Gastroesophageal sphincter (tissue), 3 donors: Measurements from ENCODE around the gene YJU2.

ENCODE experiments used
- POLR2A ChIP-seq, 2 donors: fragments of 450-650 bp; IDR thresholded peaks; one replicate each; pipeline ENCODE4 v1.6.1; 2017; ENCODE audit warnings: antibody characterized with exemption in 2 of 2, mild to moderate bottlenecking in 2 of 2, moderate library complexity in 1 of 2
- TF ChIP-seq, protein P1 (sequence below), 4 experiments: fragments of 200-600 bp in 2 of 4; fragments of 450-650 bp in 2 of 4; sonication (generic) in 1 of 4; IDR thresholded peaks; one replicate each; pipeline ENCODE4 v1.5.1; 2017 to 2019; ENCODE audit warnings: antibody characterized with exemption in 4 of 4, mild to moderate bottlenecking in 2 of 4, moderate library complexity in 2 of 4

DNA sequence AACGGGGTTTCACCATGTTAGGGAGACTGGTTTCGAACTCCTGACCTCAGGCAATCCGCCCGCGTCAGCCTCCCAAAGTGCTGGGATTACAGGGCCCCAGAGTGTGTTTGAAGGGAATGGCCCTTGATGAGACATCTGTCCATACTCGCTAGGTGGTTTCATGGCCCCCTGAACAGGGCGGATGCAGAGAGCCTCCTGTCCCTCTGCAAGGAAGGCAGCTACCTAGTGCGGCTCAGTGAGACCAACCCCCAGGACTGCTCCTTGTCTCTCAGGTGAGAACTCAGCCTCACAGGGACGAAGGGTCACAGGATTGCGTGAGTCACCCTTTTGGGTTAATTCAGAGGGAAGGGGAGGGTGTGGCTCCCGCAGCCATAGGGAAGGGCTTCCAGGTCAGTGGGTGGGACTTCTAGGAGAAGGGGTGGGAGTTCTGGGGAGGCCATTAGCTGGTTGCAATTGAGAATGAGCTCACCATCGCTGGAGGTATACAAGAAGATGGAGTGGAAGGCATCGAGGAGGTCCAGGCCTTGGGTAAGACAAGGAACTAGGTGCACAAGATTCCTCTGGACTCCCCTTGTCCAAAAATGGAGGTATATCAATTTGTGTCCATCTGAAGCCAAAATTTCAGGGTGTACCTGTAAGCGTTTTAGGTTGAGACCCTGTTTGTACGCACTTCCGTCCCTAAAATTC is 41.4 kb downstream of the YJU2 start:
- TF ChIP-seq POLR2A (IDR thresholded peaks at IDR 0.05): no peak
- TF ChIP-seq, protein P1, sequence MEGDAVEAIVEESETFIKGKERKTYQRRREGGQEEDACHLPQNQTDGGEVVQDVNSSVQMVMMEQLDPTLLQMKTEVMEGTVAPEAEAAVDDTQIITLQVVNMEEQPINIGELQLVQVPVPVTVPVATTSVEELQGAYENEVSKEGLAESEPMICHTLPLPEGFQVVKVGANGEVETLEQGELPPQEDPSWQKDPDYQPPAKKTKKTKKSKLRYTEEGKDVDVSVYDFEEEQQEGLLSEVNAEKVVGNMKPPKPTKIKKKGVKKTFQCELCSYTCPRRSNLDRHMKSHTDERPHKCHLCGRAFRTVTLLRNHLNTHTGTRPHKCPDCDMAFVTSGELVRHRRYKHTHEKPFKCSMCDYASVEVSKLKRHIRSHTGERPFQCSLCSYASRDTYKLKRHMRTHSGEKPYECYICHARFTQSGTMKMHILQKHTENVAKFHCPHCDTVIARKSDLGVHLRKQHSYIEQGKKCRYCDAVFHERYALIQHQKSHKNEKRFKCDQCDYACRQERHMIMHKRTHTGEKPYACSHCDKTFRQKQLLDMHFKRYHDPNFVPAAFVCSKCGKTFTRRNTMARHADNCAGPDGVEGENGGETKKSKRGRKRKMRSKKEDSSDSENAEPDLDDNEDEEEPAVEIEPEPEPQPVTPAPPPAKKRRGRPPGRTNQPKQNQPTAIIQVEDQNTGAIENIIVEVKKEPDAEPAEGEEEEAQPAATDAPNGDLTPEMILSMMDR (IDR thresholded peaks at IDR 0.05): no peak
